SK-N-MC (cell line): ENCODE results near the gene TOM1L2.

ENCODE experiments used
- EZH2 ChIP-seq: fragments of 200-600 bp; sonication (generic); IDR thresholded peaks from one replicate; pipeline ENCODE4 v1.6.1; 2017; ENCODE audit warnings: antibody characterized with exemption
- FOXP2 ChIP-seq: optimal IDR thresholded peaks from 2 replicates; pipeline ENCODE3; 2011; ENCODE audit warnings: mild to moderate bottlenecking, moderate library complexity; ENCODE audit not compliant: insufficient read depth; ENCODE audit errors: extremely low read length, control extremely low read depth
- POLR2AphosphoS5 ChIP-seq: IDR thresholded peaks from 2 replicates; pipeline ENCODE4 v1.6.1; 2012; ENCODE audit warnings: mild to moderate bottlenecking, low read depth, low read length, borderline replicate concordance

- TF ChIP-seq POLR2AphosphoS5 (no peak), EZH2 (no peak), FOXP2 (no peak)
These were observed 57.0 kb downstream of the TOM1L2 start for GRCh38 chr17:17915183-17915582.
